ENCODE results near the gene DMAC2L.

GRCh38 chr14:50342221-50343078 is 30.3 kb downstream of the DMAC2L start:
- TF ChIP-seq CTCF (IDR thresholded peaks at IDR 0.05) (peak in 3 of 6 experiments; percentile 15 to 40 (median 34)), POLR2A (IDR thresholded peaks at IDR 0.05) (no peak)
